ENCODE results near the gene TSEN2. TPM values are rescaled to one million over a fixed set of nuclear protein-coding genes. Genes with fewer than 3 reads are reported as not detected.

The TSEN2 gene
- total RNA-seq, 4 donors from 2014 or later, result 13.6 to 26.1 (median 15.3) TPM

- no peak overlapping the region for H3K27ac ChIP-seq
- peaks cover 57% of the 10 kb centered on the region for H3K36me3 ChIP-seq
- no peak for TF ChIP-seq POLR2AphosphoS5 (IDR thresholded peaks at IDR 0.05)
- no peak for TF ChIP-seq POLR2A (IDR thresholded peaks at IDR 0.05)
- TF ChIP-seq, protein P1, sequence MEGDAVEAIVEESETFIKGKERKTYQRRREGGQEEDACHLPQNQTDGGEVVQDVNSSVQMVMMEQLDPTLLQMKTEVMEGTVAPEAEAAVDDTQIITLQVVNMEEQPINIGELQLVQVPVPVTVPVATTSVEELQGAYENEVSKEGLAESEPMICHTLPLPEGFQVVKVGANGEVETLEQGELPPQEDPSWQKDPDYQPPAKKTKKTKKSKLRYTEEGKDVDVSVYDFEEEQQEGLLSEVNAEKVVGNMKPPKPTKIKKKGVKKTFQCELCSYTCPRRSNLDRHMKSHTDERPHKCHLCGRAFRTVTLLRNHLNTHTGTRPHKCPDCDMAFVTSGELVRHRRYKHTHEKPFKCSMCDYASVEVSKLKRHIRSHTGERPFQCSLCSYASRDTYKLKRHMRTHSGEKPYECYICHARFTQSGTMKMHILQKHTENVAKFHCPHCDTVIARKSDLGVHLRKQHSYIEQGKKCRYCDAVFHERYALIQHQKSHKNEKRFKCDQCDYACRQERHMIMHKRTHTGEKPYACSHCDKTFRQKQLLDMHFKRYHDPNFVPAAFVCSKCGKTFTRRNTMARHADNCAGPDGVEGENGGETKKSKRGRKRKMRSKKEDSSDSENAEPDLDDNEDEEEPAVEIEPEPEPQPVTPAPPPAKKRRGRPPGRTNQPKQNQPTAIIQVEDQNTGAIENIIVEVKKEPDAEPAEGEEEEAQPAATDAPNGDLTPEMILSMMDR (IDR thresholded peaks at IDR 0.05), result no peak
- TF ChIP-seq EP300 (IDR thresholded peaks at IDR 0.05), result no peak
- H3K27me3 ChIP-seq, result no peaks in the 10 kb centered on the region
- H3K4me3 ChIP-seq, result no peak overlapping the region
- 83% methylated on average over 6 of the region's 6 CpGs for WGBS
- H3K9me3 ChIP-seq, result no peaks in the 10 kb centered on the region
- no peak for DNase-seq (ENCODE audit: low spot score in 2 of 2)
- H3K4me1 ChIP-seq, result no peaks in the 10 kb centered on the region
Observed at GRCh38 chr3:12569836-12570235, 85.6 kb downstream of the TSEN2 start.

DNA sequence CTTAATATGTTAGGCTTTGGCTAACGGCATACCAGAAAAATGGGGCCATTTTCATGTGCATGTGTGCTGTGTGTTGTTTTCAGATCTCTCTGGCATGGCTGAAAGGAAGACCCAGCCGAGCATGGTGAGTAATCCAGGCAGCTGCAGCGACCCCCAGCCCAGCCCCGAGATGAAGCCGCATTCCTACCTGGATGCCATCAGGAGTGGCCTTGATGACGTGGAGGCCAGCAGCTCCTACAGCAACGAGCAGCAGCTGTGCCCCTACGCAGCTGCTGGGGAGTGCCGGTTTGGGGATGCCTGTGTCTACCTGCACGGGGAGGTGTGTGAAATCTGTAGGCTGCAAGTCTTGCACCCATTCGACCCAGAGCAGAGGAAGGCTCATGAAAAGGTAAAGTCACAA is 87.7 kb downstream of the TSEN2 start:
- Histone ChIP-seq H3K27ac (no peak overlapping the region), H3K27me3 (no peaks in the 10 kb centered on the region), H3K4me3 (no peak overlapping the region), H3K9me3 (no peaks in the 10 kb centered on the region), H3K36me3 (peaks cover 78% of the 10 kb centered on the region), H3K4me1 (no peaks in the 10 kb centered on the region)
- TF ChIP-seq POLR2AphosphoS5 (IDR thresholded peaks at IDR 0.05), result no peak
- TF ChIP-seq, protein P1 (IDR thresholded peaks at IDR 0.05), result no peak
- no peak for TF ChIP-seq POLR2A (IDR thresholded peaks at IDR 0.05)
- TF ChIP-seq EP300 (IDR thresholded peaks at IDR 0.05), result no peak
- DNase-seq (ENCODE audit: low spot score in 2 of 2), result no peak
- 91% methylated on average over 9 of the region's 11 CpGs for WGBS

- TF ChIP-seq EP300 (IDR thresholded peaks at IDR 0.05) (no peak), POLR2AphosphoS5 (IDR thresholded peaks at IDR 0.05) (no peak), POLR2A (IDR thresholded peaks at IDR 0.05) (no peak)
- TF ChIP-seq, protein P1 (IDR thresholded peaks at IDR 0.05), result no peak
- 98% methylated on average over 6 of the region's 6 CpGs for WGBS
- no peak overlapping the region for H3K27ac ChIP-seq
- DNase-seq (ENCODE audit: low spot score in 2 of 2), result no peak
- no peaks in the 10 kb centered on the region for H3K9me3 ChIP-seq
- H3K27me3 ChIP-seq, result no peaks in the 10 kb centered on the region
- no peak overlapping the region for H3K4me3 ChIP-seq
- H3K36me3 ChIP-seq, result peaks cover 97% of the 10 kb centered on the region
- no peaks in the 10 kb centered on the region for H3K4me1 ChIP-seq
Observed at GRCh38 chr3:12574131-12574530, 89.9 kb downstream of the TSEN2 start.

DNA sequence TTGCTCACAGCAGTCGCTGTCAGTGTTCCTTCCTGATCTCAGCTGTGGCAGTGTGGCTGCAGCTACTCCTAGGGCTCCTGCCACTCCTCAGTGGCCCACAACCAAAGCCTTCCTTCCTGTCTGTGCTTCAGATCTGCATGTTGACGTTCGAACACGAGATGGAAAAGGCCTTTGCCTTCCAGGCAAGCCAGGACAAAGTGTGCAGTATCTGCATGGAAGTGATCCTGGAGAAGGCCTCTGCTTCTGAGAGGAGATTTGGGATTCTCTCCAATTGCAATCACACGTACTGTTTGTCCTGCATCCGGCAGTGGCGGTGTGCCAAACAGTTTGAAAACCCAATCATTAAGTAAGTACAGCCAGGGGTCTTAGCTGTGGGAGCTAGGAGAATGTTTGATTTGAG is 90.4 kb downstream of the TSEN2 start:
- no peak overlapping the region for H3K27ac ChIP-seq
- peaks cover 97% of the 10 kb centered on the region for H3K36me3 ChIP-seq
- H3K4me1 ChIP-seq, result no peaks in the 10 kb centered on the region
- H3K9me3 ChIP-seq, result no peaks in the 10 kb centered on the region
- TF ChIP-seq, protein P1 (IDR thresholded peaks at IDR 0.05), result no peak
- TF ChIP-seq EP300 (IDR thresholded peaks at IDR 0.05) (no peak), POLR2A (IDR thresholded peaks at IDR 0.05) (no peak), POLR2AphosphoS5 (IDR thresholded peaks at IDR 0.05) (no peak)
- H3K4me3 ChIP-seq, result no peak overlapping the region
- 69% methylated on average over 4 of the region's 7 CpGs for WGBS
- no peaks in the 10 kb centered on the region for H3K27me3 ChIP-seq
- no peak for DNase-seq (ENCODE audit: low spot score in 2 of 2)

DNA sequence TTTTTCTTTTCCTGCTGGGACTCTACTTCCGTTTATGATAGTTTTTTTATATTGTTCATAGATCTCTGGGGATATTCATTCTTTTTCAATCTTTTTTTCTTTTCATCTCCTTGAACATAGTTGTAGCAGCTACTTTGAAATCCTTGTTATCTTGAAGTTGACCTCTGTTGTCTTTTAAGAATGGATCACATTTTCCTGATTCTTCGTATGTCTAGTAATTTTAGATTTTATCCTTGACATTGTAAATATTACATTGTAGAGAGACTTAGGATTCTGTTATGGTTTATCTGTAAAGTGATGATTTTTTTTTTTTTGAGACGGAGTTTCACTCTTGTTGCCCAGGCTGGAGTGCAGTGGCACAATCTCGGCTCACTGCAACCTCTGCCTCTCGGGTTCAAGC is 93.1 kb downstream of the TSEN2 start:
- no peak for DNase-seq (ENCODE audit: low spot score in 2 of 2)
- Histone ChIP-seq H3K4me3 (no peak overlapping the region), H3K27me3 (no peaks in the 10 kb centered on the region), H3K36me3 (peaks cover 96% of the 10 kb centered on the region), H3K4me1 (no peaks in the 10 kb centered on the region), H3K27ac (no peak overlapping the region), H3K9me3 (no peaks in the 10 kb centered on the region)
- no peak for TF ChIP-seq POLR2AphosphoS5 (IDR thresholded peaks at IDR 0.05)
- TF ChIP-seq, protein P1 (IDR thresholded peaks at IDR 0.05), result no peak
- no peak for TF ChIP-seq EP300 (IDR thresholded peaks at IDR 0.05)
- no peak for TF ChIP-seq POLR2A (IDR thresholded peaks at IDR 0.05)
- 92% methylated on average over 5 of the region's 5 CpGs for WGBS

Data from suprapubic skin (tissue), 4 donors.